ENCODE results near the gene NXPE3. TPM values are rescaled to one million over a fixed set of nuclear protein-coding genes. Genes with fewer than 3 reads are reported as not detected.

NXPE3 gene
- total and polyA plus RNA-seq, 10 of the 15 experiments (the other 5 are each of a cell fraction or from before 2014, with no cell fraction given) = 2.0 to 8.7 (median 5.2) TPM

- TF ChIP-seq WRNIP1 (IDR thresholded peaks at IDR 0.05; ENCODE audit: borderline replicate concordance, low read depth, low read length) = no peak
- no peak for TF ChIP-seq EED (IDR thresholded peaks at IDR 0.05; ENCODE audit: low read depth)
- TF ChIP-seq ZBED1 (IDR thresholded peaks at IDR 0.05; ENCODE audit: borderline replicate concordance) = no peak
- TF ChIP-seq SIN3A (IDR thresholded peaks at IDR 0.05; ENCODE audit: low read depth, low read length) = no peak
- no peak for TF ChIP-seq RB1 (IDR thresholded peaks at IDR 0.05; ENCODE audit: borderline replicate concordance)
Observed at GRCh38 chr3:101803939-101804338, 24.9 kb downstream of the NXPE3 start (continued).

- Histone ChIP-seq H3K36me3 (ENCODE audit: control insufficient read depth in 2 of 2, insufficient read depth in 2 of 2, low read length in 1 of 2) (no peaks in the 10 kb centered on the region), H3K27me3 (replicated peaks in 1 of 2; ENCODE audit: control insufficient read depth in 2 of 2, insufficient read depth in 2 of 2, low read length in 1 of 2) (no peaks in the 10 kb centered on the region), H3K4me1 (ENCODE audit: control insufficient read depth, insufficient read depth, low read length) (peaks cover 14% of the 10 kb centered on the region), H3K4me2 (ENCODE audit: control insufficient read depth, insufficient read depth) (no peak overlapping the region), H3K9ac (ENCODE audit: control insufficient read depth, insufficient read depth, low read length) (no peak overlapping the region), H4K20me1 (ENCODE audit: control insufficient read depth, insufficient read depth) (no peaks in the 10 kb centered on the region), H3K79me2 (ENCODE audit: control insufficient read depth, insufficient read depth, low read length) (no peaks in the 10 kb centered on the region), H3K9me3 (replicated peaks; ENCODE audit: control insufficient read depth, insufficient read depth, low read length) (no peaks in the 10 kb centered on the region; the same call in 2 of the 3 replicates), H2AFZ (ENCODE audit: control insufficient read depth, low read depth, low read length) (no peak overlapping the region), H3K27ac (ENCODE audit: control insufficient read depth, insufficient read depth) (no peak overlapping the region), H3K4me3 (no peak overlapping the region)
- RAD21 ChIA-PET (ENCODE audit: unreplicated experiment) = interaction anchor here (15.9 kb wide), 1 partner anchor 420 kb away, joined by 659 read pairs; no protein-coding TSS in a partner anchor
- ATAC-seq (no peak), FAIRE-seq (no peak), DNase-seq (ENCODE audit: low read depth, low spot score) (no peak)
- SMC1A ChIA-PET (ENCODE audit: uncharacterized antibody, unreplicated experiment) = interaction anchor here (0.9 to 19.7 kb wide), 5 partner anchors 11 to 419 kb away, joined by 3 to 949 read pairs (median 5); no protein-coding TSS in a partner anchor
- intact Hi-C loops (cut with micrococcal nuclease; ENCODE audit: unreplicated experiment) = loop anchor here (10.0 kb wide), 1 partner anchor 868 kb away; no protein-coding TSS in a partner anchor
- POLR2A ChIA-PET = interaction anchor here (2.3 kb wide), 1 partner anchor 419 kb away, joined by 7 read pairs; no protein-coding TSS in a partner anchor
- in situ Hi-C loops (cut with MboI) = no loop called here
- CTCF ChIA-PET = interaction anchor here (1.1 to 15.9 kb wide), 12 partner anchors 8 to 866 kb away, joined by 3 to 1057 read pairs (median 4); partner anchors contain the start of gene CEP97
- 100% methylated on average over 1 of the region's 1 CpG for WGBS (ENCODE audit: insufficient coverage, insufficient replicate concordance, low lambda C conversion rate, missing lambda C conversion rate)
- no TSS peak for BruUV-seq (replicated peaks)
- TF ChIP-seq STAT1 (conservative IDR thresholded peaks at IDR 0.05) (no peak), FOXK2 (IDR thresholded peaks at IDR 0.05) (no peak), IKZF1 (conservative IDR thresholded peaks at IDR 0.05) (no peak), BRCA1 (IDR thresholded peaks at IDR 0.05; ENCODE audit: low read depth, low read length) (no peak), JUND (IDR thresholded peaks at IDR 0.05; ENCODE audit: low read depth, low read length) (no peak), SP1 (IDR thresholded peaks at IDR 0.05; ENCODE audit: low read depth, low read length) (no peak), ZSCAN29 (IDR thresholded peaks at IDR 0.05) (no peak), NKRF (conservative IDR thresholded peaks at IDR 0.05) (no peak), CHD4 (IDR thresholded peaks at IDR 0.05) (no peak), RELA (IDR thresholded peaks at IDR 0.05; ENCODE audit: borderline replicate concordance, partially characterized antibody) (no peak), SKIL (IDR thresholded peaks at IDR 0.05; ENCODE audit: low read depth, poor library complexity, severe bottlenecking) (no peak)
Observed at GRCh38 chr3:101806491-101806890, 27.5 kb downstream of the NXPE3 start.
